GM18517 (cell line): ENCODE data around the gene VPS13D.
A peak's percentile ranks its signal among the peaks of the same experiment; 100 is the strongest.

Source experiments
- ATAC-seq: cut with Tn5 transposase; IDR thresholded peaks from one replicate; pipeline ENCODE4 v1.9.1; 2021; ENCODE audit warnings: mild to moderate bottlenecking, moderate library complexity; ENCODE audit not compliant: unreplicated experiment

The VPS13D gene

DNA sequence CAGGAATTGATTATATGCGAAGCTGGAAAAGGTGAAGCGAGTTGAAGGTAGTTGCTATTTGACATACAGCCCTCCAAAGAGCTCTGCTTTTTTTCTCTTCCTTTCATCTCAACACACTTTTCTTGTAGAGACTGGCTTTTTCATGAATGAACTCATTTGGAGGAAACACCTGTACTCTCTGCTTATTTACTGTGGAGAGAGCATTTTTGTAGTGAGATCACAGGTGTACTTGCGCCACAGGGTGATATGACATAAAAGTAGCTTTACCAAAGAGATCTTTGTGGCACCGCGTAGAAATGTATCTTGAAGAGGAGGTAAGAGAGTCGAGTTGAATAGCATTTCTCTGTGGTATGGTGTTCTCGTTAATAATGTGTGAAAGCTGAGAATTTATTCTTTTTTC, 187.6 kb downstream of the VPS13D start:
- ATAC-seq, result no peak

DNA sequence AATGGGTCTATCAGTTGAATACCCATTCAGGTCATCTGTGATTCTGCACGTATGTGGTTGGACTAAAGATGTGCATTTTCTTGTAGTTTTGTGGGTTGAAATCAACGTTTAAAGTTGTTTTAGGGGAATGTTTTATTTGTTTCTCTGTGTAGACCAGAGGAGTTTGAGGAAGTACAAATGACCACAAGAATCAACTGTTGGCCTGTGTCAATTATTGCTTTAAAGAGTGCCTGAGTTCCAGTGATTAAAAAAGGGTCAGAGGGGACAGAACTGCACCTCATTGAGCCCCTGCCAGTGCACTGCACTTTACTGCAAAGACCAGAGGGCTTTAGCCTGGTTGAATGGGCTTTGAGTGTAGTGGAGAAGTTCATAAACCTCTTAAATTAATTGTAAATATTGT, 190.3 kb downstream of the VPS13D start:
- no peak for ATAC-seq

DNA sequence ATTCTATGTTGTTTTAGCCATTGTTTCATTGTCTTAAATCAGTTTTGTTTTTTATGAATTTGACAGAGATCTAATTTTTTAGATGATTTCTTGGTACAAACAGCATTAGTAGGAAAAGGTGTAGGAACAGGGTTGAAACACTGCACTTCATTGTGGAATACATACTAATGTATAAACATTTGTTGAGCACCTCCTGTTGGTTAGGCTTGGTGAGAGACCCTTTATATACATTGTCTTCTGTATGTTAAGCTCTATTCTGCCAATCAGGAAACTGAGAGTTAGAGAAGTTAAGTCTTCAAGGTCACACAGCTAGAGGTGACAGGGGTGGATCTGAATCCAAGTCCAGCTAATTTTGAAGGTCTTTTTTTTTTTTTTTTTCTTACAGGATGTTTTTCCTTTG, 192.7 kb downstream of the VPS13D start:
- no peak for ATAC-seq

DNA sequence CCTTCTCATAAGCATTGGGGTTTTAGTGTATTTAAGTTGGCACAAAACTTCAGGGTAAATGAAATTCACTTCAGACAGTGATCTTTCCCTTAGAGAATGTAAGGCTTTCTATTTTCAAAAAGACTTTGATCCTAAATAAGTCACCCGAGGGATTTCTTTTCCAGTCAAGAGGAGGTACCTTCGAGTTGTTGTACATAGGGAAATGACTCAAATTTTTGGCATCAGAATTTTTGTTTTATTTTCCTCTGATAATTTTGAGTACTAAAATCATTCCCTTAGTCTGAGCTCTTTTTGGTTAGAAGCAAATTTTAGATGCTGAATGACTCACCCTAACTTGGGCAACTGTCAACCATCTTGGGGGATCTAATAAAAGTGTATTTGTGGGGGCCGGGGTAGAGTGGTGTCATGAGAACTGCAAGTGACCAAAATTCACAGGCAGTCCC, 194.3 kb downstream of the VPS13D start:
- no peak for ATAC-seq

DNA sequence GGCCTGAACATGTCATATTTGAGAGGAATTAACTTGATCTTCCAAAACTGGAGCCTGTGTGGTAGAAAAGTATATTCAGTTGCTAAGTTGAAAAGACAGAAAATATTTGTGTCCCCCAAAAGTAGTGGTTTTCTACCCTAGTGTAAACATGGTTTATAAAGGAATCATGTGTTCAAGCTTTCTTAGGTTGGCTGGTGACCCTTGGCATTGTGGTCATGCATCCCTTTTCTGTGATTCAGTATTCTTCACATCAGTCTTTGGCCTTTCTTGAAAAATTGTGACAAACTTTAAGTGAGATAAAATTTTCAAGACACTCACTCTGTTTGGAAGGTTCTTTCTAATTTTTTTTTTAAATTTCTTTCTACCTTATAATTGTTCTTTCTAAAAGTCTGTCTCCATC, 195.0 kb downstream of the VPS13D start:
- no peak for ATAC-seq

DNA sequence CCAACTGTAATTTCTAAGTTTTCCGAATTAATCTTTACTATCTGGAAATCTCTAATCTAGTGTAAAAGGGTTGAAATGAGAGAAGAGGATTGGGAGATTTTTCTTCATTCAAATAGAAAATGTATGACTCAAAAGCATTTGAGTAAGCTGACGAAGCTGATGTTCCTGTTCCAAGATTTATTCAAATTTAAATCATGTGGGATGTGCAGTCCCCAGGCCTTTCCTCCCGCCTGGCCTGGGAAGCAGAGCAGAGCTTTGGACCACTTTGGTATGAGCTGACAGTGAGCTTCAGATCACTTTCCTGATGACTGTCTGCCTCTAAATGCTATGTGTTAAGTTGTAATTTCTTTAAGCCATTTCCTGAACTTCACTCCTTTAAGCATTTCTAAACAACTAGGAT, 196.2 kb downstream of the VPS13D start:
- no peak for ATAC-seq

DNA sequence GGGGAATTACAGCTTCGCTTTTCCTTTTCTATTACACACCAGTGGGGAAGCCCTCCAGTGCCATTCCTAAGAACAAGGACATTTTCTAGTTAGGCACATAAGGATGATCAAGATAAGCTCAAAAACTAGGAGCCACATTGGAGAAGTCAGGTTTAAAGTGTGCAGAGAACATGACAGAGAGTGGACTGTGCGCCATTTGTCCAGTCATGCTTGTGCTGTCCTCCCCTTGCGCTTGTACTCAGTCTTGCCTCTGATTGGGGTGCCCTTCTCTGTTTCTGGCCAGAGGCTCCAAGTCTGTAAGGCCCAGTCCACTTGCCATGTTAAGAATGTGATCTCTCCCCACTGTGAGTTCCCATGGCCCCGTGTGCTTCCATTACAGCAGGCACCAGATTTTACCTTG, 198.5 kb downstream of the VPS13D start:
- no peak for ATAC-seq

DNA sequence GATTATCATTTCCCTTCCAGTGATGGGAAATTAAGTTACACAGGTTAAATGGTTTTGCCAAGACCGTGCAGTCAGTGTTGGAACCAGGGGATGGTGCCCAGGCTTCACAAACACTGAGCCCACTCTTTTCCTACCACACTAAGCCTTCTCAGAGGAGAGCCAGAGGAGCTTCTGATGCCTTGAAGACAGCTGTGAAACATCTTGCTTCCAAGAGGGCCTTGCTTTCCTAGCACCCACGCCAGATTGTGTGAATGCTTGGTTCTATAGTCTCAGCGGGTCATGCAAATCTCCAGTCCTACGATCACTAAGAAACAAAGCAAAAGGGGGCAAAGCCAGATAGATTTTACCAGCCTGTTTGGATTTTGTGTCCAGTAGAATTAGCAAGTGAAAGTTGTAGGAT, 200.7 kb downstream of the VPS13D start:
- ATAC-seq, result no peak

DNA sequence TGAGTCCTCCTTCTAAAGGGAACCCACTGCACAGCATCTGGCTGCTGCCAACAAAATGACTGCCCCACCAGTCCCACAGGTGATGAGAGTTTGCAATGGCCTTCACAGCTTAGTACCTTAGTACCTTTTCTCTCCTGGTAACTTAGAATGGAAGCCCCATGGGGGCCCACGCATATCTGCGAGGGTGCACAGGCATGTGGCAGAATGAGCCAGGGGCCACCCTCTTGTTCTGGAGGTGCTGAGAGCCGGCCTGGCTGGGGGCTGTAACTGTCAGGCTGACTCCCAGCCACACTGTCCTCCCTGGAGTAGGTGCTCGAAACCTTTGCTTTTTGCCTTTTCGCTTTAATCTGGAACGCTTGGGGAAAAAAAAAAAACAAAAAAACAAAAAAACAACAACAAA, 203.1 kb downstream of the VPS13D start:
- no peak for ATAC-seq

DNA sequence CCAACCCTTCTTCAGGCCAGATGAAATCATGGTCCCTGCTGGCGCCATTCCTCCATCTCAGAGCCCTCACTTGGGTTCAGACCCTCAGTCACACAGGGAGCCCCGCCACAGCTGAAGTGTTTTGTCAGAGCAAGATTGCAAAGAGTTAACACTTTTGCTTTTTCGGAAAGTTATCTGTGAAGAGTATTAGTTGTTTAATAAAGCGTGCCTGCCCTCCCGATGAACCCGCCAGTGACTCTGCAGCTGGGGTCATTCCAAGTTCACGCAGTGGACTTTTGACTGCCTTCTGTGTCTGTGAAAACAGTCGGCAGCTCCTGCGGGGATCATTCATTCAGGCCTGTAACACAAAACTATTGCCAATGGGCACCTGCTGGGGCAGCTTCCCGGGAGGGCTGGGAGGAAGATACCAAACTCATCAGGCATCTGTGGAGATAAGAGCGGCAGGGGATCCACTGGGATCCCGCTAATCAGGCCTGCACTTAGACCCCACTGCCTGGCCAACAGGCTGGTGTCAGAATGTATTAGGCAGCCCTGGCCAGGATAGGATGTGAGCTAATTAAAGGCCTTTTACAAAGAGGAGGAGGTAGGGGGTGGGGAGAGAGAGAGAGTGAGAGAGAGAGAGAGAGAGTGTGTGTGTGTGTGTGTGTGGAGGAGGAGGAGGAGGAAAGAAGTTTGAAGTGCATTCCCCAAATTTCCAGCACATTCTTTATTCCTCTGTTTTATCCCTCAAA, 203.7 kb downstream of the VPS13D start:
- ATAC-seq, result no peak

DNA sequence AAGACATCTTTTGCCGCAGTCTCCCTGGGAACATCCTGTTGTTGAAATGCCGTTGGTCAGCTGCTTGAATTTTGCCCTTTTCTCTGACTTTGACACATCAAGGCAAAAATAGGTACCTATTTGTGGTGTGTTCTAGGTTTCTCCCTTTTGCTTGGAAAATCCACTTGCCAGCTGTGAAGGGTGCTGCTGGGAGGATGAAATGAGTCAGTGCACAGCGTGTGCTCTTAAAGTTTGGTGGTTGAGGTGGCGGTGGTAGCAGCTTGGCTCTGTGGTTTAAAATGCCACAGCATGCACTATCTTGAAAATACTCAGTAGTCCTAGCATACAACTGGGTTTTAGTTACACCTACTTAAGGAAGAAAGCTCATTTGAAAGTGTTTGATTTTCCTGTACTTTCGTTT, 204.3 kb downstream of the VPS13D start:
- no peak for ATAC-seq

DNA sequence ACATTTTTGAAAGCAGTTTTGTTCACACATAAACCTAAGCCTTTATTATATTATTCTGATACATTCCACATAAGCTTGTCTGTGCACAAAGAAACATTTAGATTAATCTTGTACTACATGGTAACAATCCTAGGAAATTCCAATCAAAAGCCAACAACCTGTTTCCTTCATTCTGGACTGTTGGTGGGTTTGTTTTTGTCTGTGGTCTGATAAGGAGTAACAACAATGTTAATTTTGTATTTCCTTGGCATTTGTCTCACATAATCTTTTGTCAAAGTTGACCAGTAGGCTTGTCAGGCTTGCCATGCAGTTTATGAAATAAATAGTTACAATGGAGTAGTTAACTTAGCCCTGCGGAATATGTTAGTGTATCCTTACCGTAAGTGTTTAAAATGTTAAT, 204.9 kb downstream of the VPS13D start:
- no peak for ATAC-seq

DNA sequence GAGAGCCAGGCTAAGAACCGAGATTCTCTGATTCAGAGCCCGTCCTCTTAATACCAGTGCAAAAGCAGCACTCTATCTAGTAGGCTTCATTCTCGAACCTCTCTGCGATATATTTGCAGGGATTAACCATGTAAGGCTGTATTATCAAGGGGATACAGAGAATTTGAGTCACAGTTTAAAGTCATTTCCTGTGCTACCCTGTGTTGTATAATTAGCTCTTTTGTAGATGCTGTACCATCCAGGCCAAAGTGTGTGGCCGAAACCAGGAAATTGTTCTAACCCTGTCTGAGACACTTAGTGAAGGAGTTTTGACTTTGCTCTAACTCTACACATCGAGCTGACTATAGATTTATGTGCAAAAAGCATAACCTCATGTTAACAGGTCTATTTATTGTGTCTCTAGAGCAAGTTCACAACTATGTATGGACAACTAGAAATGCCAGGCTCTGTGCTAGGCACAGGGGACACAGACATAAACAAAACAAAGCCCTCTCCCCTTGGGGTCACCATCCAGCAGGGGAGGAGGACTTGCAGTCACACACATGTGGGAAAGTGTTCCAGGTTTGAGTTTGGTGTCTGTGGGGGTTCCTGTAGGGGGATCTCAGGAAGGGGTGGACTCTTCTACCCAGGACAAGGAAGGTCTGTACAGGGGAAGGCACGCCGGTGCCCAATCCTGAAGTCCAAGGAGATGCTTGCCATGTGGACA, 206.0 kb downstream of the VPS13D start:
- peak; percentile 77 for ATAC-seq

DNA sequence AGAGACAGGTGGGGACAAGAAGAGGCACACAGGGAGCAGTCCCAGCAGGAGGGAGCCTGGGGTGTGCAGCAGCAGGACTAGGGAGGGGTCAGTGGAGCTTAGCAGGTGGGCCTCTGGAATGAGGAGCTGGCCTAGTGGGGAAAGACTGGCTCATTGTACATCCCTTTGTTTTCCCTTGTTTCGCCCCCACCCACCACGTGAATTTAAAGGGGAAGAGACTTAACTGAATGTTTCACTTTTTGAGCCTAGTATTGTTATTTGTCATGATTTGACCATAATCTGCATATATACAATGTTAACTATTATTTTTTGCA, 206.5 kb downstream of the VPS13D start:
- no peak for ATAC-seq

DNA sequence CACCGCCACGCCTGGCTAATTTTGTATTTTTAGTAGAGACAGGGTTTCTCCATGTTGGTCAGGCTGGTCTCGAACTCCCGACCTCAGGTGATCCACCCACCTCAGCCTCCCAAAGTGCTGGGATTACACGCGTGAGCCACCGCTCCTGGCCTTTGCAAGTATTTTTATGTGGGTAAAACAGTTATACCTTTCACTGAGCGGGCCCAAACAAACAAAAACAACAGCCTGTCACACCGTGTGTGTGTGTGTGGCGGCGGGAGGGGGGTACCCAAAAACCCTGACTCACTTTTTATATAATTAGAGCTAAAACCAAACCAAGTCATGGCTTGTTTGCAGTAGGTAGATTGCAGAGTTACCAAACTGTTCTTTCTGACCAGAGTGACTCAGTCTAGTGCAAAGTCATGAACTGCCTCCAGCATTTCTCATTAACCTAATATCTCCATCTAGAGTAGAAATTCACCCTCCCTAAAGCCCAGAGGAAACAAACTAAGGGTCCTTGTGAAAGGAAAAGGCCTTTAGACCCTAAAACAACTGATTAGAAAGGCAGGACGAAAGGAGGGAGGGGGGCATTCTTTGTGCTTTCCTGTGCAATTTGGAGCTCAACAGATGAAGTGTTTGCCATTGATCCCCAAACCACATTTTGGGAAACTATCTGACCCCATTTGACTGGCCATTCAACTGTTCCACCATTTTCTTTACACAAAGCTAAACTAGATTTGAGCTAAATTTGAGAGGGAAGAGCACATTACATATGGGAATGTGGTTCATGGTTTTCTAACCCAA, 207.2 kb downstream of the VPS13D start:
- ATAC-seq, result no peak

DNA sequence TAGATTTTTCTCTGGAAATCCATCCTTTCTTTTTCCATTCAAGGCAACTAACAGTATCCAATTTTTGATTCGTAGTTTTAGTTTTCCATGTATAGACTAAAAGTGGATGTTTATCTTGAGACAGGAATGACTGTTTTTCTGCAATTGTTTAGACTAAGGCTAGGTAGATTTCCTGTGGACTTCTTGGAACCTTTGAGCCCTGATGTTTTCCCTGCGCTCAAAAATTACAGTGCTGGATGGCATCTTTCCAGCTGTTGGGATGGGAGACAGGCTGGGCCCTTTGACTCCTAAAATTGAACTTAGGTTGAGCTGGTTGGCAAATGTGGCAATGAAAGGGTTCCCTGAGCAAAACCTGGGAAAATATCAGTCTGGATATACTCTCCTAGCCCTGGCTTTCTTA, 207.8 kb downstream of the VPS13D start:
- ATAC-seq, result no peak

DNA sequence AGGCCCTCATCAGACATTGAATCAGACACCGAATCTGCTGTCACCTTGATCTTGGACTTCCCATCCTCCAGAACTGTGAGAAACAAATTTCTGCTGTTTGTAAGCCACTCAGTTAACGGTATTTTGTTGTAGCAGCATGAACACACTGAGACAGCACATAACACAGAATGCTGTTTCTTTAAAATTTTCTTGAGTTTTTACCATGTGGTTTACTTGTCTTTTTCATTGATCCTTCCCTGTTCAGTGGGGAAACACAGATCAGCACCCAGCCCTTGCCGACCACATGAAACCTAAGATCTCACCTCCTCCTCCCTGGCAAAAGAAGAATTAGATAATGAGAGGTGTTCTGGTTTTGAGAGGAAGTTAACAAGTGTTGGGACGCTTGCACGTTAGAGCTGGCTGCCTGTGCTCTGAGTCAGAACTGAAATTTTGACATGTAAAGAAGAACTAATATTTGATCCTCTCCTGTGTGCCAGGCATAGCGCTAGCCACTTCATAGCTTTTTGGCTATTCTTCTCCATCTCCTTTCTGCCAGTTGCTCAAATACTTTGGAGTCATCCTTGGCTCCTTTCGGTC, 208.6 kb downstream of the VPS13D start:
- no peak for ATAC-seq

DNA sequence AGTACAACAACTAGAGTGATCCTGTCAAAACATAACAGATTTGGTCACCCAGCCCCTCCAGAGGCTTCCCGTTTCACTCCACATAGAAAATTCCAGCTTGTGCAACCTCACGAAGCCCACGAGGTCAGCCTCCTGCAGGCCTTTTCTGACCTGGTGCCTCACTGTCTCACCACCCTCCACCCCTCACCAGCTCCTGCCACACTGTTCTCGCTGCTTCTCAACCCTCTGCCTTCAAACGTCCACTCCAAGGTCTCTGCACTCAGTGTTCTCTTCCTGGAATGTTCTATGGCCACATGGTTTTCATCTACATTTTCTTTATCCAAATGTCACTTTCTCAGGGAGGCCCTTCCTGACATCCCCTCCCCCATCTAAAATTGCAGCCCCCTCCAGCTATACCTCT, 209.2 kb downstream of the VPS13D start:
- no peak for ATAC-seq

DNA sequence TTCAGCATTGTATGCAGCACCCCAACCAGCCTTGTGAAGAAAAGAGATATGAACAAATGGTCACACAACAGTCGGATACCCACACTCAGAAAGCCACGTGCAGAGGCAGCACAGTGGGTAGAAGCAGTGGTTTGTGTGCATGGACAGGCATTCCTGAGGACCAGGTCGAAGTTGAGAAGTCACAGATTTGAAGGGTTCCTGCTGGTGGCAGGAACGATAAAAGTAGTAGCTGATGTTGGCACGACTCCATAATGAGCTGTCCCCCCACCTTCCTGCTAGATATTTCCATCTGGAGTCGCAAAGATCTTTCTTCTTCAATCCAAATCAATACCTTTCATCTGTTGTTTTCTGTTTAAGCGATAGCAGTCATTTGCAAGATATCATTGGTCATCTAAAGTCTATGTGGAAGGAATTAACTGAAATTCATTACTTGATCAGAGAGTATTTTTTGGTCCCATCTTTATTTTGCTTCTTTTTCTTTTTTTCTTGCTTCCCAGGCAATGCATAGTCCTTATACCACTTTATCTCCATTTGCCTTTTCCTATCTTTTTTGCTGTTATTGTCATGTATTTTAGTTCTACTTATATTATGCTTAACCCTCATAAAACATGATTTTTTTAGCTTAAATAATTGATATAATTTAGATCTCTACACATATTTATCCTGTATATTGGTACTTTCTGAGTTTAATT, 211.7 kb downstream of the VPS13D start:
- no peak for ATAC-seq

DNA sequence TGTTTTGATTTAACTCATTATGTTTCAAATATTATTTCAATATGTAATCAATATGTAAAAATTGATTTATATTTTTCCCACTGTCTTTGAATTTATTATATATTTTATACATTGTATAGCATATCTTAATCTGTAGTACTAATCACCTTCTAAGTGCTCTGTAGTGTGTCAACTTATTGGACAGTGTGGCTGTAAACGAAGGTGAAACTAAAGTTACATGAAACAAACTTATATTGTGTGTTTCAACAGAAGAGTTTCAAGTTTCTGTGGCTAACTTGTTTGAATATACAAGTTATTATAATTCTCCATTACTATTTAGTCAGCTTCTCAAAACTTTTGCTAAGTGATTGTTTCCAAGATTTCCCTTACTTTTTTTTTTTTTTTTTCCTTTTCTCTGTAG, 212.4 kb downstream of the VPS13D start:
- no peak for ATAC-seq

DNA sequence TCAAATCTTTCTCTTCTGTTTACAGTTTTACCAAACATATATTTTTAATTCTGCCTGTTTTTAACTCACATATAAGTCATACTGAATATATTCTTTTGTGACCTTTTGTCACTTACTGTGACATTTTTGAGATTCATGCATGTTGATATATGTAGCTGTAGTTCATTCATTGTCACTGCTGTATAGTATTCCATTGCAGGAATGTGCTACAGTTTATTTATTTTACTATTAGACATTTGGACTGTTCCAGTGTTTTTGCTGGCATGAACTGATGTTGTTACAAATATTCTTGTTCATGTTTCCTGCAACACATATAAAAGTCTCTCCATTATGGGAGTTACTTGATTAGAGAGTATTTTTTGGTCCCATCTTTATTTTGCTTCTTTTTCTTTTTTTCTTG, 213.3 kb downstream of the VPS13D start:
- no peak for ATAC-seq
